Measurements from ENCODE around the gene CTDSPL. TPM values are rescaled to one million over a fixed set of nuclear protein-coding genes. Genes with fewer than 3 reads are reported as not detected.

CTDSPL gene
- total and polyA plus RNA-seq, 2 of the 13 experiments (the other 11 are each of a cell fraction or from before 2014, with no cell fraction given) = 26.1 to 142 TPM

DNA sequence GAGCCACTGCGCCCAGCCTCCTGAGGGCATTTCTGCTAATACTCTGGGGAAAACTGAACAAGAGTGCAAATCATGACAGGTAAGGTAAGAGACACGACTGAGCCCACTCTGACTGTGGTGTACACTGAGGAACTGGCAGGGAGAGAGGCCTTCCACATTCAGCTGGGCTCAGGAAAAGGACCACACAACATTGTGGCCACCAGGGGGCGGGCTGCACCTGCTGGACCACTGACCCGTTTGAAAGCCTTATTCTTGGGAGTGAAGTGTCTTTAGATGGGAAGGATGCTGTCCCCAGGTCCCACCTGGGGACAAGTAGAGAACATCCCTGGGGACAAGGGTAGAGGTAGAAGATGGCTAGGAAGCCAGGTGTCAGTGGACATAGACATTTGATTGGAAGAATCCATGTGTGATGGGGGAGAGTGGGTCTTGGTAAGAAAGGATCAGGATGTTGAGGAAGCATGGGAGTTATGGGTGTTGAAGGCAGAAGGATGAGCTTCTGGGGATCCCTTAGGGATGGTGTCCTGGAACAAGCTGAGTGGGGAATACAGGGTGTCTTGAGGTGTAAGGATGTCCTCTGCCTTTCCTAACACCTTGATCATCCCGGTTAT, 6.2 kb upstream of the CTDSPL start (continued):
- TF ChIP-seq, protein P1, sequence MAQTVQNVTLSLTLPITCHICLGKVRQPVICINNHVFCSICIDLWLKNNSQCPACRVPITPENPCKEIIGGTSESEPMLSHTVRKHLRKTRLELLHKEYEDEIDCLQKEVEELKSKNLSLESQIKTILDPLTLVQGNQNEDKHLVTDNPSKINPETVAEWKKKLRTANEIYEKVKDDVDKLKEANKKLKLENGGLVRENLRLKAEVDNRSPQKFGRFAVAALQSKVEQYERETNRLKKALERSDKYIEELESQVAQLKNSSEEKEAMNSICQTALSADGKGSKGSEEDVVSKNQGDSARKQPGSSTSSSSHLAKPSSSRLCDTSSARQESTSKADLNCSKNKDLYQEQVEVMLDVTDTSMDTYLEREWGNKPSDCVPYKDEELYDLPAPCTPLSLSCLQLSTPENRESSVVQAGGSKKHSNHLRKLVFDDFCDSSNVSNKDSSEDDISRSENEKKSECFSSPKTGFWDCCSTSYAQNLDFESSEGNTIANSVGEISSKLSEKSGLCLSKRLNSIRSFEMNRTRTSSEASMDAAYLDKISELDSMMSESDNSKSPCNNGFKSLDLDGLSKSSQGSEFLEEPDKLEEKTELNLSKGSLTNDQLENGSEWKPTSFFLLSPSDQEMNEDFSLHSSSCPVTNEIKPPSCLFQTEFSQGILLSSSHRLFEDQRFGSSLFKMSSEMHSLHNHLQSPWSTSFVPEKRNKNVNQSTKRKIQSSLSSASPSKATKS (CRISPR knock-in tag; IDR thresholded peaks at IDR 0.05) = no peak
- no peak for TF ChIP-seq FOXC1 (CRISPR knock-in tag; IDR thresholded peaks at IDR 0.05; ENCODE audit: borderline replicate concordance)
- TF ChIP-seq AKAP8 (CRISPR knock-in tag; IDR thresholded peaks at IDR 0.05) = 0 out of 2 replicates have a peak, but pooled peaks have one; percentile 51
- TF ChIP-seq MEF2D (CRISPR knock-in tag; IDR thresholded peaks at IDR 0.05) = peak; percentile 63; the same call in 1 of the 2 replicates
- no peak for TF ChIP-seq ATAD3A (CRISPR knock-in tag; IDR thresholded peaks at IDR 0.05)
- TF ChIP-seq, protein P2, sequence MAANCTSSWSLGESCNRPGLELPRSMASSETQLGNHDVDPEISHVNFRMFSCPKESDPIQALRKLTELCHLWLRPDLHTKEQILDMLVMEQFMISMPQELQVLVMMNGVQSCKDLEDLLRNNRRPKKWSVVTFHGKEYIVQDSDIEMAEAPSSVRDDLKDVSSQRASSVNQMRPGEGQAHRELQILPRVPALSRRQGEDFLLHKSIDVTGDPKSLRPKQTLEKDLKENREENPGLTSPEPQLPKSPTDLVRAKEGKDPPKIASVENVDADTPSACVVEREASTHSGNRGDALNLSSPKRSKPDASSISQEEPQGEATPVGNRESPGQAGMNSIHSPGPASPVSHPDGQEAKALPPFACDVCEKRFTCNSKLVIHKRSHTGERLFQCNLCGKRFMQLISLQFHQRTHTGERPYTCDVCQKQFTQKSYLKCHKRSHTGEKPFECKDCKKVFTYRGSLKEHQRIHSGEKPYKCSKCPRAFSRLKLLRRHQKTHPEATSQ (CRISPR knock-in tag; IDR thresholded peaks at IDR 0.05; ENCODE audit: borderline replicate concordance) = no peak
- TF ChIP-seq, protein P3, sequence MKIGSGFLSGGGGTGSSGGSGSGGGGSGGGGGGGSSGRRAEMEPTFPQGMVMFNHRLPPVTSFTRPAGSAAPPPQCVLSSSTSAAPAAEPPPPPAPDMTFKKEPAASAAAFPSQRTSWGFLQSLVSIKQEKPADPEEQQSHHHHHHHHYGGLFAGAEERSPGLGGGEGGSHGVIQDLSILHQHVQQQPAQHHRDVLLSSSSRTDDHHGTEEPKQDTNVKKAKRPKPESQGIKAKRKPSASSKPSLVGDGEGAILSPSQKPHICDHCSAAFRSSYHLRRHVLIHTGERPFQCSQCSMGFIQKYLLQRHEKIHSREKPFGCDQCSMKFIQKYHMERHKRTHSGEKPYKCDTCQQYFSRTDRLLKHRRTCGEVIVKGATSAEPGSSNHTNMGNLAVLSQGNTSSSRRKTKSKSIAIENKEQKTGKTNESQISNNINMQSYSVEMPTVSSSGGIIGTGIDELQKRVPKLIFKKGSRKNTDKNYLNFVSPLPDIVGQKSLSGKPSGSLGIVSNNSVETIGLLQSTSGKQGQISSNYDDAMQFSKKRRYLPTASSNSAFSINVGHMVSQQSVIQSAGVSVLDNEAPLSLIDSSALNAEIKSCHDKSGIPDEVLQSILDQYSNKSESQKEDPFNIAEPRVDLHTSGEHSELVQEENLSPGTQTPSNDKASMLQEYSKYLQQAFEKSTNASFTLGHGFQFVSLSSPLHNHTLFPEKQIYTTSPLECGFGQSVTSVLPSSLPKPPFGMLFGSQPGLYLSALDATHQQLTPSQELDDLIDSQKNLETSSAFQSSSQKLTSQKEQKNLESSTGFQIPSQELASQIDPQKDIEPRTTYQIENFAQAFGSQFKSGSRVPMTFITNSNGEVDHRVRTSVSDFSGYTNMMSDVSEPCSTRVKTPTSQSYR (CRISPR knock-in tag; IDR thresholded peaks at IDR 0.05; ENCODE audit: borderline replicate concordance) = no peak
- 0 out of 2 replicates have a peak, but pooled peaks have one; percentile 11 for TF ChIP-seq ZNF891 (CRISPR knock-in tag; IDR thresholded peaks at IDR 0.05)
- TF ChIP-seq, protein P4, sequence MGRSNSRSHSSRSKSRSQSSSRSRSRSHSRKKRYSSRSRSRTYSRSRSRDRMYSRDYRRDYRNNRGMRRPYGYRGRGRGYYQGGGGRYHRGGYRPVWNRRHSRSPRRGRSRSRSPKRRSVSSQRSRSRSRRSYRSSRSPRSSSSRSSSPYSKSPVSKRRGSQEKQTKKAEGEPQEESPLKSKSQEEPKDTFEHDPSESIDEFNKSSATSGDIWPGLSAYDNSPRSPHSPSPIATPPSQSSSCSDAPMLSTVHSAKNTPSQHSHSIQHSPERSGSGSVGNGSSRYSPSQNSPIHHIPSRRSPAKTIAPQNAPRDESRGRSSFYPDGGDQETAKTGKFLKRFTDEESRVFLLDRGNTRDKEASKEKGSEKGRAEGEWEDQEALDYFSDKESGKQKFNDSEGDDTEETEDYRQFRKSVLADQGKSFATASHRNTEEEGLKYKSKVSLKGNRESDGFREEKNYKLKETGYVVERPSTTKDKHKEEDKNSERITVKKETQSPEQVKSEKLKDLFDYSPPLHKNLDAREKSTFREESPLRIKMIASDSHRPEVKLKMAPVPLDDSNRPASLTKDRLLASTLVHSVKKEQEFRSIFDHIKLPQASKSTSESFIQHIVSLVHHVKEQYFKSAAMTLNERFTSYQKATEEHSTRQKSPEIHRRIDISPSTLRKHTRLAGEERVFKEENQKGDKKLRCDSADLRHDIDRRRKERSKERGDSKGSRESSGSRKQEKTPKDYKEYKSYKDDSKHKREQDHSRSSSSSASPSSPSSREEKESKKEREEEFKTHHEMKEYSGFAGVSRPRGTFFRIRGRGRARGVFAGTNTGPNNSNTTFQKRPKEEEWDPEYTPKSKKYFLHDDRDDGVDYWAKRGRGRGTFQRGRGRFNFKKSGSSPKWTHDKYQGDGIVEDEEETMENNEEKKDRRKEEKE (IDR thresholded peaks at IDR 0.05) = no peak
- 0 out of 2 replicates have a peak, but pooled peaks have one; percentile 24 for TF ChIP-seq SP4 (CRISPR knock-in tag; IDR thresholded peaks at IDR 0.05)
- no peak for TF ChIP-seq ISL2 (CRISPR knock-in tag; IDR thresholded peaks at IDR 0.05)
- TF ChIP-seq, protein P5, sequence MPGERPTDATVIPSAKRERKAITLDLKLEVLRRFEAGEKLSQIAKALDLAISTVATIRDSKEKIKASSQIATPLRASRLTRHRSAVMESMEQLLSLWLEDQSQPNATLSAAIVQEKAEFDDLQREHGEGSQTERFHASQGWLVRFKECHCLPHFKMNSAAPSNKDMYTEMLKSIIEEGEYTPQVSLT (CRISPR knock-in tag; IDR thresholded peaks at IDR 0.05; ENCODE audit: borderline replicate concordance, low read depth) = no peak
- no peak for TF ChIP-seq ZNF776 (CRISPR knock-in tag; IDR thresholded peaks at IDR 0.05)
- TF ChIP-seq, protein P6, sequence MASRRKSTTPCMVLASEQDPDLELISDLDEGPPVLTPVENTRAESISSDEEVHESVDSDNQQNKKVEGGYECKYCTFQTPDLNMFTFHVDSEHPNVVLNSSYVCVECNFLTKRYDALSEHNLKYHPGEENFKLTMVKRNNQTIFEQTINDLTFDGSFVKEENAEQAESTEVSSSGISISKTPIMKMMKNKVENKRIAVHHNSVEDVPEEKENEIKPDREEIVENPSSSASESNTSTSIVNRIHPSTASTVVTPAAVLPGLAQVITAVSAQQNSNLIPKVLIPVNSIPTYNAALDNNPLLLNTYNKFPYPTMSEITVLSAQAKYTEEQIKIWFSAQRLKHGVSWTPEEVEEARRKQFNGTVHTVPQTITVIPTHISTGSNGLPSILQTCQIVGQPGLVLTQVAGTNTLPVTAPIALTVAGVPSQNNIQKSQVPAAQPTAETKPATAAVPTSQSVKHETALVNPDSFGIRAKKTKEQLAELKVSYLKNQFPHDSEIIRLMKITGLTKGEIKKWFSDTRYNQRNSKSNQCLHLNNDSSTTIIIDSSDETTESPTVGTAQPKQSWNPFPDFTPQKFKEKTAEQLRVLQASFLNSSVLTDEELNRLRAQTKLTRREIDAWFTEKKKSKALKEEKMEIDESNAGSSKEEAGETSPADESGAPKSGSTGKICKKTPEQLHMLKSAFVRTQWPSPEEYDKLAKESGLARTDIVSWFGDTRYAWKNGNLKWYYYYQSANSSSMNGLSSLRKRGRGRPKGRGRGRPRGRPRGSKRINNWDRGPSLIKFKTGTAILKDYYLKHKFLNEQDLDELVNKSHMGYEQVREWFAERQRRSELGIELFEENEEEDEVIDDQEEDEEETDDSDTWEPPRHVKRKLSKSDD (CRISPR knock-in tag; IDR thresholded peaks at IDR 0.05; ENCODE audit: low read depth) = no peak
- TF ChIP-seq, protein P7, sequence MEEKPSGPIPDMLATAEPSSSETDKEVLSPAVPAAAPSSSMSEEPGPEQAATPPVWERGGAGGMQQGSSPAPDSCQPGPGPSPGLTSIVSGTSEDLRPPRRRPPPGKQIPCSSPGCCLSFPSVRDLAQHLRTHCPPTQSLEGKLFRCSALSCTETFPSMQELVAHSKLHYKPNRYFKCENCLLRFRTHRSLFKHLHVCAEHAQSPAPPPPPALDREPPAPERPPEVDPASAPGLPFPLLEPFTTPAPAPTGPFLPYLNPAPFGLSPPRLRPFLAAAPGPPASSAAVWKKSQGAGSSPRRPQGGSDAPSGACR (CRISPR knock-in tag; IDR thresholded peaks at IDR 0.05) = no peak

Measured in HepG2 (cell line).